Glomerular visceral epithelial cell (primary cell): ENCODE measurements around the gene ASTN2.

ENCODE experiments used
- DNase-seq: peaks from one replicate; pipeline ENCODE4 v3.0.0-alpha.2; 2016; ENCODE audit errors: extremely low spot score

ASTN2 gene

GRCh38 chr9:116627433-116627832 lies 787.4 kb downstream of the ASTN2 start:
- DNase-seq = no peak

- no peak for DNase-seq
Observed at GRCh38 chr9:116626762-116627161, 788.1 kb downstream of the ASTN2 start.

GRCh38 chr9:116623715-116624114 lies 791.1 kb downstream of the ASTN2 start:
- DNase-seq = no peak

GRCh38 chr9:116617389-116617788 lies 797.5 kb downstream of the ASTN2 start:
- no peak for DNase-seq

- DNase-seq = no peak
Observed at GRCh38 chr9:116616304-116616914, 798.4 kb downstream of the ASTN2 start.

- DNase-seq = no peak
Observed at GRCh38 chr9:116608064-116608463, 806.8 kb downstream of the ASTN2 start.

- DNase-seq = no peak
Observed at GRCh38 chr9:116605904-116606341, 808.9 kb downstream of the ASTN2 start.

- no peak for DNase-seq
Observed at GRCh38 chr9:116605060-116605459, 809.8 kb downstream of the ASTN2 start.

GRCh38 chr9:116604251-116604650 lies 810.6 kb downstream of the ASTN2 start:
- no peak for DNase-seq

GRCh38 chr9:116599342-116599884 lies 815.4 kb downstream of the ASTN2 start:
- DNase-seq = no peak

- no peak for DNase-seq
Observed at GRCh38 chr9:116596646-116597045, 818.2 kb downstream of the ASTN2 start.

- peak; percentile 58 for DNase-seq
Observed at GRCh38 chr9:116594547-116594946, 820.3 kb downstream of the ASTN2 start.

GRCh38 chr9:116592970-116593369 lies 821.9 kb downstream of the ASTN2 start:
- no peak for DNase-seq

GRCh38 chr9:116589392-116590354 lies 825.2 kb downstream of the ASTN2 start:
- DNase-seq = peak; percentile 21

- no peak for DNase-seq
Observed at GRCh38 chr9:116587919-116588318, 826.9 kb downstream of the ASTN2 start.

GRCh38 chr9:116585896-116586295 lies 829.0 kb downstream of the ASTN2 start:
- no peak for DNase-seq

GRCh38 chr9:116585204-116585603 lies 829.7 kb downstream of the ASTN2 start:
- DNase-seq = no peak

GRCh38 chr9:116580853-116581252 lies 834.0 kb downstream of the ASTN2 start:
- DNase-seq = no peak

- no peak for DNase-seq
Observed at GRCh38 chr9:116576386-116576785, 838.5 kb downstream of the ASTN2 start.

- DNase-seq = no peak
Observed at GRCh38 chr9:116574027-116574679, 840.7 kb downstream of the ASTN2 start.

GRCh38 chr9:116572095-116572748 lies 842.6 kb downstream of the ASTN2 start:
- peak; percentile 85 for DNase-seq

- DNase-seq = no peak
Observed at GRCh38 chr9:116569111-116569510, 845.7 kb downstream of the ASTN2 start.
